ENCODE measurements around the gene SYNE3.

The SYNE3 gene

GRCh38 chr14:95516554-95517181 is at the start of gene SYNE3:
TSS of gene SYNE3 (minus strand) at chr14:95516650. CDS start at chr14:95475821, 40,829 bp downstream.
- TF ChIP-seq CTCF (IDR thresholded peaks at IDR 0.05; ENCODE audit: control insufficient read depth, extremely low read depth, insufficient read depth) = no peak
- no peak for DNase-seq (ENCODE audit: low read depth)
- H3K4me3 ChIP-seq (ENCODE audit: low read depth, low read length) = peak within 1 kb of the TSS; percentile 54

GRCh38 chr14:95564060-95564459 is 47.6 kb upstream of the SYNE3 start:
- H3K4me3 ChIP-seq (ENCODE audit: low read depth, low read length) = no peak overlapping the region
- no peak for DNase-seq (ENCODE audit: low read depth)
- TF ChIP-seq CTCF (IDR thresholded peaks at IDR 0.05; ENCODE audit: control insufficient read depth, extremely low read depth, insufficient read depth) = no peak

- H3K4me3 ChIP-seq (ENCODE audit: low read depth, low read length) = no peak overlapping the region
- no peak for DNase-seq (ENCODE audit: low read depth)
Observed at GRCh38 chr14:95562892-95563685, 46.6 kb upstream of the SYNE3 start.

GRCh38 chr14:95561001-95561412 is 44.6 kb upstream of the SYNE3 start:
- peak; percentile 98 for TF ChIP-seq CTCF (IDR thresholded peaks at IDR 0.05; ENCODE audit: control insufficient read depth, extremely low read depth, insufficient read depth)
- no peak overlapping the region for H3K4me3 ChIP-seq (ENCODE audit: low read depth, low read length)
- DNase-seq (ENCODE audit: low read depth) = peak; percentile 77

More at GRCh38 chr14:95562892-95563685, 46.6 kb upstream of the SYNE3 start:
- TF ChIP-seq CTCF (IDR thresholded peaks at IDR 0.05; ENCODE audit: control insufficient read depth, extremely low read depth, insufficient read depth) = no peak

- no peak for DNase-seq (ENCODE audit: low read depth)
- no peak for TF ChIP-seq CTCF (IDR thresholded peaks at IDR 0.05; ENCODE audit: control insufficient read depth, extremely low read depth, insufficient read depth)
- H3K4me3 ChIP-seq (ENCODE audit: low read depth, low read length) = no peak overlapping the region
Observed at GRCh38 chr14:95559203-95559602, 42.8 kb upstream of the SYNE3 start.

- no peak for TF ChIP-seq CTCF (IDR thresholded peaks at IDR 0.05; ENCODE audit: control insufficient read depth, extremely low read depth, insufficient read depth)
- DNase-seq (ENCODE audit: low read depth) = no peak
- no peak overlapping the region for H3K4me3 ChIP-seq (ENCODE audit: low read depth, low read length)
Observed at GRCh38 chr14:95557832-95558231, 41.4 kb upstream of the SYNE3 start.

Measured in LNCaP clone FGC (cell line).